T-helper 17 cell (primary cell): Measurements from ENCODE around the gene C4orf33. TPM values are rescaled to one million over a fixed set of nuclear protein-coding genes. Genes with fewer than 3 reads are reported as not detected.
"Not testable (repeated sequence)": the region's sequence is repeated elsewhere in the genome, so short reads cannot be mapped to it uniquely, and the experiment has no call there.

Experiments used
- ATAC-seq: fragments of 150-1000 bp; cut with Tn5 transposase; 2 replicates; pipeline ENCODE4 v1.10.0; 2021; ENCODE audit warnings: mild to moderate bottlenecking, moderate library complexity
- DNase-seq, 3 donors: peaks; one replicate each; pipeline versions ENCODE4 v3.0.0 to v3.0.0-alpha.2; 2020 to 2021
- H3K9me3 ChIP-seq: one replicate; pipeline ENCODE4 v1.7.0; 2013; ENCODE audit warnings: low read length, mild to moderate bottlenecking; ENCODE audit not compliant: control insufficient read depth, poor library complexity, severe bottlenecking
- H3K27ac Mint-ChIP-seq: one replicate; pipeline ENCODE4 v1.8.0; 2022; ENCODE audit warnings: mild to moderate bottlenecking, moderate library complexity, mixed read lengths
- H3K27me3 Mint-ChIP-seq: one replicate; pipeline ENCODE4 v1.8.0; 2022; ENCODE audit warnings: mixed read lengths
- H3K36me3 Mint-ChIP-seq: one replicate; pipeline ENCODE4 v1.8.0; 2022; ENCODE audit warnings: low read depth, mixed read lengths
- H3K4me1 Mint-ChIP-seq: one replicate; pipeline ENCODE4 v1.8.0; 2022; ENCODE audit warnings: mild to moderate bottlenecking, mixed read lengths
- H3K4me3 Mint-ChIP-seq: one replicate; pipeline ENCODE4 v1.8.0; 2022; ENCODE audit warnings: mild to moderate bottlenecking, moderate library complexity, mixed read lengths
- total RNA-seq, 4 donors: library from RNA in 2 of 4; stranded (reverse) in 2 of 4; gene quantifications; one replicate each; pipeline ENCODE4 v1.2.3 and lab custom pipeline; 2022 to 2026

C4orf33 gene
- total RNA-seq (10 to 100 TPM in 1 of 2 donors, 1 to 10 TPM in 1; 8.4 to 12.1 TPM), total RNA-seq (lab: John Stamatoyannopoulos, UW) (14.7 to 15.5 reads per million in 2 donors)

GRCh38 chr4:129095811-129096454 lies at the start of gene C4orf33:
C4orf33 (plus strand) TSS chr4:129096152; CDS start chr4:129102611, 6,459 bp downstream.
- Mint-ChIP-seq H3K4me1 (peaks cover 12% of the 10 kb centered on the region), H3K27ac (peak within 1 kb of the TSS; percentile 89), H3K4me3 (peak within 1 kb of the TSS; percentile 93), H3K27me3 (no peaks in the 10 kb centered on the region), H3K36me3 (no peaks in the 10 kb centered on the region)
- DNase-seq (peak; percentile 40 to 45 (median 44)), ATAC-seq (peak; percentile 44)
- H3K9me3 ChIP-seq = no peaks in the 10 kb centered on the region

- no peak overlapping the region for H3K27ac Mint-ChIP-seq
- no peaks in the 10 kb centered on the region for H3K4me1 Mint-ChIP-seq
- H3K36me3 Mint-ChIP-seq = no peaks in the 10 kb centered on the region
- DNase-seq = no peak
- H3K4me3 Mint-ChIP-seq = no peak overlapping the region
- no peaks in the 10 kb centered on the region for H3K27me3 Mint-ChIP-seq
- ATAC-seq = no peak
- peaks cover 20% of the 10 kb centered on the region for H3K9me3 ChIP-seq
Observed at GRCh38 chr4:129059028-129059427, 36.9 kb upstream of the C4orf33 start.

GRCh38 chr4:129062580-129062979 lies 33.4 kb upstream of the C4orf33 start:
- no peaks in the 10 kb centered on the region for H3K4me1 Mint-ChIP-seq
- H3K27ac Mint-ChIP-seq = no peak overlapping the region
- DNase-seq = no peak
- peaks cover 20% of the 10 kb centered on the region for H3K9me3 ChIP-seq
- H3K36me3 Mint-ChIP-seq = no peaks in the 10 kb centered on the region
- H3K27me3 Mint-ChIP-seq = no peaks in the 10 kb centered on the region
- H3K4me3 Mint-ChIP-seq = no peak overlapping the region
- no peak for ATAC-seq

- ATAC-seq (no peak), DNase-seq (no peak)
- H3K27me3 Mint-ChIP-seq = no peaks in the 10 kb centered on the region
- H3K27ac Mint-ChIP-seq = no peak overlapping the region
- no peak overlapping the region for H3K4me3 Mint-ChIP-seq
- H3K9me3 ChIP-seq = peaks cover 20% of the 10 kb centered on the region
- no peaks in the 10 kb centered on the region for H3K36me3 Mint-ChIP-seq
- H3K4me1 Mint-ChIP-seq = no peaks in the 10 kb centered on the region
Observed at GRCh38 chr4:129063640-129064039, 32.3 kb upstream of the C4orf33 start.

GRCh38 chr4:129064717-129065116 lies 31.2 kb upstream of the C4orf33 start:
- H3K9me3 ChIP-seq = peaks cover 15% of the 10 kb centered on the region
- no peaks in the 10 kb centered on the region for H3K36me3 Mint-ChIP-seq
- H3K27me3 Mint-ChIP-seq = no peaks in the 10 kb centered on the region
- ATAC-seq (no peak), DNase-seq (no peak)
- H3K27ac Mint-ChIP-seq = no peak overlapping the region
- no peaks in the 10 kb centered on the region for H3K4me1 Mint-ChIP-seq
- no peak overlapping the region for H3K4me3 Mint-ChIP-seq

- not testable (repeated sequence) for ATAC-seq, H3K4me3 Mint-ChIP-seq, H3K27ac Mint-ChIP-seq, H3K36me3 Mint-ChIP-seq, H3K9me3 ChIP-seq, H3K4me1 Mint-ChIP-seq, H3K27me3 Mint-ChIP-seq, DNase-seq
Observed at GRCh38 chr4:129069537-129069936, 26.4 kb upstream of the C4orf33 start.

- H3K27me3 Mint-ChIP-seq = no peaks in the 10 kb centered on the region
- ATAC-seq = no peak
Observed at GRCh38 chr4:129077326-129077725, 18.6 kb upstream of the C4orf33 start.

GRCh38 chr4:129080129-129080528 lies 15.8 kb upstream of the C4orf33 start:
- no peak overlapping the region for H3K4me3 Mint-ChIP-seq
- H3K9me3 ChIP-seq = no peaks in the 10 kb centered on the region
- H3K4me1 Mint-ChIP-seq = peaks cover 7% of the 10 kb centered on the region
- no peak overlapping the region for H3K27ac Mint-ChIP-seq
- ATAC-seq = no peak
- H3K27me3 Mint-ChIP-seq = no peaks in the 10 kb centered on the region
- peaks cover 13% of the 10 kb centered on the region for H3K36me3 Mint-ChIP-seq
- DNase-seq = no peak

More at GRCh38 chr4:129077326-129077725, 18.6 kb upstream of the C4orf33 start:
- H3K36me3 Mint-ChIP-seq = peaks cover 15% of the 10 kb centered on the region
- no peak overlapping the region for H3K27ac Mint-ChIP-seq
- peaks cover 6% of the 10 kb centered on the region for H3K4me1 Mint-ChIP-seq
- H3K4me3 Mint-ChIP-seq = no peak overlapping the region
- no peak for DNase-seq
- H3K9me3 ChIP-seq = no peaks in the 10 kb centered on the region

GRCh38 chr4:129082302-129082701 lies 13.7 kb upstream of the C4orf33 start:
- no peak overlapping the region for H3K4me3 Mint-ChIP-seq
- H3K4me1 Mint-ChIP-seq = peaks cover 14% of the 10 kb centered on the region
- H3K27me3 Mint-ChIP-seq = no peaks in the 10 kb centered on the region
- DNase-seq (no peak), ATAC-seq (no peak)
- no peak overlapping the region for H3K27ac Mint-ChIP-seq
- H3K9me3 ChIP-seq = no peaks in the 10 kb centered on the region
- peaks cover 12% of the 10 kb centered on the region for H3K36me3 Mint-ChIP-seq

GRCh38 chr4:129085472-129085871 lies 10.5 kb upstream of the C4orf33 start:
- DNase-seq (no peak), ATAC-seq (no peak)
- Mint-ChIP-seq H3K4me3 (no peak overlapping the region), H3K36me3 (peaks cover 7% of the 10 kb centered on the region), H3K27ac (no peak overlapping the region), H3K4me1 (peaks cover 23% of the 10 kb centered on the region), H3K27me3 (no peaks in the 10 kb centered on the region)
- H3K9me3 ChIP-seq = no peaks in the 10 kb centered on the region

- Mint-ChIP-seq H3K27ac (peak overlapping the region; percentile 78), H3K4me1 (peaks cover 23% of the 10 kb centered on the region), H3K4me3 (no peak overlapping the region), H3K27me3 (no peaks in the 10 kb centered on the region), H3K36me3 (no peaks in the 10 kb centered on the region)
- DNase-seq = no peak
- no peaks in the 10 kb centered on the region for H3K9me3 ChIP-seq
- ATAC-seq = no peak
Observed at GRCh38 chr4:129087516-129087915, 8.4 kb upstream of the C4orf33 start.

GRCh38 chr4:129092631-129093190 lies 3.2 kb upstream of the C4orf33 start:
- ATAC-seq = no peak
- peaks cover 24% of the 10 kb centered on the region for H3K4me1 Mint-ChIP-seq
- H3K4me3 Mint-ChIP-seq = no peak overlapping the region

GRCh38 chr4:129093191-129093920 lies 2.6 kb upstream of the C4orf33 start, which contains the start of gene SCLT1:
SCLT1 (minus strand) TSS chr4:129093539; CDS start chr4:129093103, 436 bp downstream.
- DNase-seq = peak; percentile 88 to 90 (median 89)
- peak; percentile 94 for ATAC-seq
- Mint-ChIP-seq H3K27ac (no peak within 1 kb of the TSS), H3K27me3 (no peaks in the 10 kb centered on the region), H3K36me3 (no peaks in the 10 kb centered on the region), H3K4me1 (peaks cover 24% of the 10 kb centered on the region), H3K4me3 (no peak within 1 kb of the TSS)
- no peaks in the 10 kb centered on the region for H3K9me3 ChIP-seq

More at GRCh38 chr4:129092631-129093190, 3.2 kb upstream of the C4orf33 start:
- no peak for DNase-seq
- H3K27me3 Mint-ChIP-seq = no peaks in the 10 kb centered on the region
- no peaks in the 10 kb centered on the region for H3K9me3 ChIP-seq
- no peaks in the 10 kb centered on the region for H3K36me3 Mint-ChIP-seq
- no peak overlapping the region for H3K27ac Mint-ChIP-seq
